HG03565 (cell line): ENCODE data around the gene HCRTR1.
"Not testable (repeated sequence)": the region's sequence is repeated elsewhere in the genome, so short reads cannot be mapped to it uniquely, and the experiment has no call there.

Source experiments
- ATAC-seq: cut with Tn5 transposase; IDR thresholded peaks from one replicate; pipeline ENCODE4 v1.9.1; 2021; ENCODE audit warnings: mild to moderate bottlenecking, moderate library complexity; ENCODE audit not compliant: unreplicated experiment

Gene HCRTR1

GRCh38 chr1:31581821-31582810 lies 35.4 kb upstream of the HCRTR1 start:
- no peak for ATAC-seq

- ATAC-seq, result no peak
Measured at GRCh38 chr1:31583082-31583994, 34.2 kb upstream of the HCRTR1 start.

GRCh38 chr1:31583995-31584868 lies 33.3 kb upstream of the HCRTR1 start:
- ATAC-seq, result no peak

- ATAC-seq, result no peak
Measured at GRCh38 chr1:31584869-31585735, 32.4 kb upstream of the HCRTR1 start.

GRCh38 chr1:31585736-31586365 lies 31.6 kb upstream of the HCRTR1 start:
- no peak for ATAC-seq

GRCh38 chr1:31586376-31587327 lies 30.8 kb upstream of the HCRTR1 start:
- ATAC-seq, result no peak

- ATAC-seq, result not testable (repeated sequence)
Measured at GRCh38 chr1:31587328-31587699, 30.2 kb upstream of the HCRTR1 start.

- no peak for ATAC-seq
Measured at GRCh38 chr1:31587720-31588423, 29.6 kb upstream of the HCRTR1 start.

- ATAC-seq, result no peak
Measured at GRCh38 chr1:31588751-31589515, 28.6 kb upstream of the HCRTR1 start.

- ATAC-seq, result no peak
Measured at GRCh38 chr1:31591425-31592093, 25.9 kb upstream of the HCRTR1 start.

- ATAC-seq, result no peak
Measured at GRCh38 chr1:31592132-31592531, 25.4 kb upstream of the HCRTR1 start.

GRCh38 chr1:31593136-31593665 lies 24.3 kb upstream of the HCRTR1 start:
- no peak for ATAC-seq

GRCh38 chr1:31593770-31594632 lies 23.5 kb upstream of the HCRTR1 start:
- no peak for ATAC-seq

- no peak for ATAC-seq
Measured at GRCh38 chr1:31595836-31596736, 21.4 kb upstream of the HCRTR1 start.
